HG03565 (cell line): ENCODE data around the gene MUC20.

Source experiments
- ATAC-seq: cut with Tn5 transposase; IDR thresholded peaks from one replicate; pipeline ENCODE4 v1.9.1; 2021; ENCODE audit warnings: mild to moderate bottlenecking, moderate library complexity; ENCODE audit not compliant: unreplicated experiment

Gene MUC20

GRCh38 chr3:195754141-195754540 is 33.4 kb downstream of the MUC20 start:
- no peak for ATAC-seq

GRCh38 chr3:195754906-195755305 is 34.1 kb downstream of the MUC20 start:
- ATAC-seq = no peak

- ATAC-seq = no peak
Measured at GRCh38 chr3:195755391-195755790, 34.6 kb downstream of the MUC20 start.

GRCh38 chr3:195755791-195756676 is 35.3 kb downstream of the MUC20 start:
- ATAC-seq = no peak

GRCh38 chr3:195757438-195757770 is 36.6 kb downstream of the MUC20 start:
- ATAC-seq = no peak

GRCh38 chr3:195757827-195758226 is 37.0 kb downstream of the MUC20 start:
- ATAC-seq = no peak

GRCh38 chr3:195758721-195759353 is 38.1 kb downstream of the MUC20 start:
- ATAC-seq = no peak

GRCh38 chr3:195760345-195761122 is 39.8 kb downstream of the MUC20 start:
- no peak for ATAC-seq

GRCh38 chr3:195761123-195761566 is 40.4 kb downstream of the MUC20 start:
- ATAC-seq = no peak

- no peak for ATAC-seq
Measured at GRCh38 chr3:195761567-195762248, 40.9 kb downstream of the MUC20 start.

GRCh38 chr3:195762249-195762585 is 41.4 kb downstream of the MUC20 start:
- no peak for ATAC-seq

GRCh38 chr3:195762611-195763010 is 41.8 kb downstream of the MUC20 start:
- ATAC-seq = no peak

- no peak for ATAC-seq
Measured at GRCh38 chr3:195763076-195763830, 42.5 kb downstream of the MUC20 start.

GRCh38 chr3:195763843-195764825 is 43.4 kb downstream of the MUC20 start:
- no peak for ATAC-seq

- no peak for ATAC-seq
Measured at GRCh38 chr3:195764961-195765706, 44.4 kb downstream of the MUC20 start.

- no peak for ATAC-seq
Measured at GRCh38 chr3:195766671-195767070, 45.9 kb downstream of the MUC20 start.

- ATAC-seq = no peak
Measured at GRCh38 chr3:195767792-195768191, 47.0 kb downstream of the MUC20 start.

- no peak for ATAC-seq
Measured at GRCh38 chr3:195768414-195768813, 47.6 kb downstream of the MUC20 start.
